Thyroid gland (tissue), 4 donors: ENCODE measurements around the gene GALNS. TPM values are rescaled to one million over a fixed set of nuclear protein-coding genes. Genes with fewer than 3 reads are reported as not detected.

ENCODE experiments used
- DNase-seq, 2 donors: peaks; one replicate each; pipeline ENCODE4 v3.0.0-alpha.2; 2019
- H3K27ac ChIP-seq, 3 donors: fragments of 200-600 bp; sonication (generic); 1 replicate in 2 of 3; 2 replicates in 1 of 3; pipeline ENCODE4 v1.5.1; 2016 to 2019; ENCODE audit warnings: mild to moderate bottlenecking in 1 of 3, moderate library complexity in 1 of 3
- H3K27me3 ChIP-seq: fragments of 200-600 bp; sonication (generic); one replicate; pipeline ENCODE4 v1.5.1; 2019
- H3K36me3 ChIP-seq, 2 donors: fragments of 200-600 bp; sonication (generic); one replicate each; pipeline ENCODE4 v1.5.1; 2016 to 2019
- H3K4me1 ChIP-seq, 2 donors: fragments of 200-600 bp; sonication (generic); one replicate each; pipeline ENCODE4 v1.5.1; 2017 to 2019
- H3K4me3 ChIP-seq, 3 donors: fragments of 200-600 bp; sonication (generic); replicated peaks in 1 of 3; 1 replicate in 2 of 3; 2 replicates in 1 of 3; pipeline ENCODE4 v1.5.1; 2016; ENCODE audit warnings: mild to moderate bottlenecking in 1 of 3
- H3K9me3 ChIP-seq: fragments of 200-600 bp; sonication (generic); one replicate; pipeline ENCODE4 v1.5.1; 2017
- CTCF ChIP-seq, 6 experiments: fragments of 200-600 bp in 3 of 6; fragments of 450-650 bp in 3 of 6; sonication (generic) in 3 of 6; IDR thresholded peaks; one replicate each; pipeline ENCODE4 v1.5.1; 2016 to 2019; ENCODE audit warnings: antibody characterized with exemption in 6 of 6, mild to moderate bottlenecking in 2 of 6, inconsistent platforms in 1 of 6, moderate library complexity in 1 of 6
- POLR2A ChIP-seq, 2 donors: fragments of 450-650 bp; IDR thresholded peaks; one replicate each; pipeline ENCODE4 v1.6.1; 2017; ENCODE audit warnings: antibody characterized with exemption in 2 of 2, mild to moderate bottlenecking in 2 of 2, moderate library complexity in 1 of 2
- WGBS, 2 donors: methylation state at CpG; one replicate each; pipeline ENCODE4 v1.1.5; 2017; 5-methylcytosine and 5-hydroxymethylcytosine counted together
- intact Hi-C: fragments of 100-400 bp; cut with DNase I; formaldehyde crosslinking; loops from one replicate; pipeline ENCODE4 v1.15.1; 2023
- total RNA-seq, 4 donors: library from RNA; depleted of rRNA; stranded (reverse); fragments of >200 nt; gene quantifications; one replicate each; pipeline ENCODE4 v1.2.3, GENCODE V29; 2016

Gene GALNS
- total RNA-seq, 4 donors from 2014 or later, result 14.4 to 41.9 (median 33.0) TPM

GRCh38 chr16:88884569-88885271 lies 28.0 kb upstream of the GALNS start:
- 97% methylated on average over 18 to 30 of the region's 39 CpGs for WGBS, 2 donors
- H3K27me3 ChIP-seq, result no peaks in the 10 kb centered on the region
- H3K4me1 ChIP-seq, result peaks cover 14 to 29% of the 10 kb centered on the region in 2 donors
- no peak for DNase-seq
- no peak overlapping the region for H3K4me3 ChIP-seq
- H3K36me3 ChIP-seq, result no peaks in the 10 kb centered on the region
- H3K27ac ChIP-seq, result no peak overlapping the region
- intact Hi-C loops, result no loop called here
- no peak for TF ChIP-seq POLR2A (IDR thresholded peaks at IDR 0.05)
- no peak for TF ChIP-seq CTCF (IDR thresholded peaks at IDR 0.05)
- H3K9me3 ChIP-seq, result no peaks in the 10 kb centered on the region

- Histone ChIP-seq H3K27ac (no peak overlapping the region), H3K9me3 (no peaks in the 10 kb centered on the region), H3K27me3 (no peaks in the 10 kb centered on the region), H3K4me3 (no peak overlapping the region), H3K4me1 (peaks cover 14 to 29% of the 10 kb centered on the region in 2 donors), H3K36me3 (no peaks in the 10 kb centered on the region)
- TF ChIP-seq POLR2A (IDR thresholded peaks at IDR 0.05), result no peak
- no peak for TF ChIP-seq CTCF (IDR thresholded peaks at IDR 0.05)
- WGBS, 2 donors, result 89 to 96% methylated on average over 3 to 11 of the region's 11 CpGs
- DNase-seq, result no peak
- intact Hi-C loops, result no loop called here
Observed at GRCh38 chr16:88883946-88884345, 27.2 kb upstream of the GALNS start.

- DNase-seq, result no peak
- intact Hi-C loops, result no loop called here
- H3K36me3 ChIP-seq, result no peaks in the 10 kb centered on the region
- TF ChIP-seq POLR2A (IDR thresholded peaks at IDR 0.05) (no peak), CTCF (IDR thresholded peaks at IDR 0.05) (no peak)
- no peaks in the 10 kb centered on the region for H3K27me3 ChIP-seq
- no peak overlapping the region for H3K27ac ChIP-seq
- no peaks in the 10 kb centered on the region for H3K9me3 ChIP-seq
- 93 to 98% methylated on average over 34 to 43 of the region's 49 CpGs for WGBS, 2 donors
- no peak overlapping the region for H3K4me3 ChIP-seq
- peaks cover 14 to 29% of the 10 kb centered on the region in 2 donors for H3K4me1 ChIP-seq
Observed at GRCh38 chr16:88883117-88883895, 26.6 kb upstream of the GALNS start.

GRCh38 chr16:88882358-88883030 lies 25.7 kb upstream of the GALNS start:
- no peak for TF ChIP-seq CTCF (IDR thresholded peaks at IDR 0.05)
- no peak for TF ChIP-seq POLR2A (IDR thresholded peaks at IDR 0.05)
- intact Hi-C loops, result no loop called here
- Histone ChIP-seq H3K4me3 (no peak overlapping the region), H3K4me1 (peaks cover 14 to 22% of the 10 kb centered on the region in 2 donors), H3K27me3 (no peaks in the 10 kb centered on the region), H3K36me3 (no peaks in the 10 kb centered on the region), H3K27ac (no peak overlapping the region), H3K9me3 (no peaks in the 10 kb centered on the region)
- DNase-seq, result no peak
- WGBS, 2 donors, result 89 to 93% methylated on average over 24 to 25 of the region's 26 CpGs
